OCI-LY3 (cell line): ENCODE measurements around the gene ATP6V1A.
A peak's percentile ranks its signal among the peaks of the same experiment; 100 is the strongest.

Source experiments
- H2AFZ ChIP-seq: fragments of 200-600, 300-600 bp; shearing (Covaris generic); 2 replicates; pipeline ENCODE4 v1.6.0; 2014; ENCODE audit warnings: antibody characterized with exemption, low read depth, low read length
- H3K27ac ChIP-seq: fragments of 200-600, 300-600 bp; sonication (generic); 2 replicates; pipeline ENCODE4 v1.5.1; 2014; ENCODE audit warnings: mild to moderate bottlenecking, low read length, moderate library complexity, mixed read lengths
- H3K27me3 ChIP-seq: fragments of 200-600, 300-600 bp; sonication (generic); 2 replicates; pipeline ENCODE4 v1.6.1; 2014; ENCODE audit warnings: low read depth, low read length, mixed read lengths
- H3K36me3 ChIP-seq: fragments of 200-600, 300-600 bp; sonication (generic); replicated peaks from 2 replicates; pipeline ENCODE3; 2014; ENCODE audit warnings: low read depth, low read length, mixed read lengths
- H3K4me1 ChIP-seq: fragments of 300-600, 200-600 bp; sonication (generic); 2 replicates; pipeline ENCODE4 v1.6.1; 2014; ENCODE audit warnings: low read length, mixed read lengths
- H3K4me2 ChIP-seq: fragments of 200-600, 300-600 bp; sonication (generic); 2 replicates; pipeline ENCODE4 v1.6.1; 2014; ENCODE audit warnings: low read length, mixed read lengths
- H3K4me3 ChIP-seq: fragments of 300-600, 200-600 bp; sonication (generic); 2 replicates; pipeline ENCODE4 v1.5.1; 2014; ENCODE audit warnings: antibody characterized with exemption, mild to moderate bottlenecking, low read length, moderate library complexity
- H3K79me2 ChIP-seq: fragments of 300-600, 200-600 bp; shearing (Covaris generic); 2 replicates; pipeline ENCODE4 v1.6.1; 2014; ENCODE audit warnings: mild to moderate bottlenecking, low read length, mixed read lengths
- H3K9ac ChIP-seq: fragments of 300-600, 200-600 bp; shearing (Covaris generic); 2 replicates; pipeline ENCODE4 v1.6.0; 2014; ENCODE audit warnings: mild to moderate bottlenecking, low read length, moderate library complexity
- H3K9me3 ChIP-seq: fragments of 200-600, 300-600 bp; shearing (Covaris generic); 2 replicates; pipeline ENCODE4 v1.6.1; 2014; ENCODE audit warnings: low read length, mixed read lengths; ENCODE audit not compliant: insufficient read depth
- H4K20me1 ChIP-seq: fragments of 200-600, 300-600 bp; sonication (generic); 2 replicates; pipeline ENCODE4 v1.6.1; 2016; ENCODE audit warnings: low read length, mixed read lengths; ENCODE audit not compliant: insufficient read depth
- CTCF ChIP-seq: fragments of 200-600, 300-600 bp; sonication (generic); IDR thresholded peaks from 2 replicates; pipeline ENCODE4 v1.5.1; 2014; ENCODE audit warnings: antibody characterized with exemption, low read length, low read depth
- EZH2phosphoT487 ChIP-seq: fragments of 200-600 bp; shearing (Covaris generic); IDR thresholded peaks from 2 replicates; pipeline ENCODE4 v1.6.1; 2018; ENCODE audit warnings: antibody characterized with exemption, mixed run types, low read depth

The ATP6V1A gene

GRCh38 chr3:113745756-113746547 lies 883 bp upstream of the ATP6V1A start, which contains the start of gene NAA50:
TSS of gene NAA50 (minus strand) at chr3:113746249. CDS start at chr3:113745949, 300 bp downstream.
- H3K27me3 ChIP-seq: no peaks in the 10 kb centered on the region
- H3K4me1 ChIP-seq: peaks cover 50% of the 10 kb centered on the region
- peak within 1 kb of the TSS; percentile 85 for H3K27ac ChIP-seq

GRCh38 chr3:113747283-113748046 lies 630 bp downstream of the ATP6V1A start:
- H3K9ac ChIP-seq: peak overlapping the region; percentile 86
- H3K36me3 ChIP-seq: peaks cover 7% of the 10 kb centered on the region
- H2AFZ ChIP-seq: peak overlapping the region; percentile 24; the same call in 1 of the 2 replicates
- H3K27me3 ChIP-seq: no peaks in the 10 kb centered on the region
- peak overlapping the region; percentile 78 for H3K4me3 ChIP-seq
- H3K9me3 ChIP-seq: no peaks in the 10 kb centered on the region
- peak overlapping the region; percentile 42 for H3K27ac ChIP-seq
- H3K4me1 ChIP-seq: peaks cover 39% of the 10 kb centered on the region
- H3K4me2 ChIP-seq: peak overlapping the region; percentile 88
- peaks cover 60% of the 10 kb centered on the region for H3K79me2 ChIP-seq
- TF ChIP-seq CTCF (no peak), EZH2phosphoT487 (no peak)
- H4K20me1 ChIP-seq: peaks cover 25% of the 10 kb centered on the region

More at GRCh38 chr3:113745756-113746547, 883 bp upstream of the ATP6V1A start, which contains the start of gene NAA50:
- H3K79me2 ChIP-seq: peaks cover 75% of the 10 kb centered on the region
- peak within 1 kb of the TSS; percentile 77 for H2AFZ ChIP-seq
- H3K36me3 ChIP-seq: peaks cover 12% of the 10 kb centered on the region
- H4K20me1 ChIP-seq: peaks cover 39% of the 10 kb centered on the region
- TF ChIP-seq EZH2phosphoT487: no peak
- no peak for TF ChIP-seq CTCF
- no peaks in the 10 kb centered on the region for H3K9me3 ChIP-seq
- peak within 1 kb of the TSS; percentile 78 for H3K4me3 ChIP-seq
- H3K9ac ChIP-seq: peak within 1 kb of the TSS; percentile 86
- H3K4me2 ChIP-seq: peak within 1 kb of the TSS; percentile 88

- H3K79me2 ChIP-seq: peaks cover 33% of the 10 kb centered on the region
- no peak overlapping the region for H3K4me2 ChIP-seq
- TF ChIP-seq EZH2phosphoT487 (no peak), CTCF (no peak)
- no peaks in the 10 kb centered on the region for H3K36me3 ChIP-seq
- no peak overlapping the region for H3K4me3 ChIP-seq
- no peaks in the 10 kb centered on the region for H3K9me3 ChIP-seq
- no peaks in the 10 kb centered on the region for H4K20me1 ChIP-seq
- no peak overlapping the region for H3K27ac ChIP-seq
- H3K4me1 ChIP-seq: peaks cover 34% of the 10 kb centered on the region
- no peak overlapping the region for H2AFZ ChIP-seq
- H3K27me3 ChIP-seq: no peaks in the 10 kb centered on the region
- H3K9ac ChIP-seq: no peak overlapping the region
Measured at GRCh38 chr3:113751141-113751540, 4.3 kb downstream of the ATP6V1A start.
